HG02571 (cell line): ENCODE measurements around the gene DPYD.

Source experiments
- ATAC-seq: cut with Tn5 transposase; IDR thresholded peaks from one replicate; pipeline ENCODE4 v1.9.1; 2021; ENCODE audit warnings: mild to moderate bottlenecking, moderate library complexity; ENCODE audit not compliant: unreplicated experiment

Gene DPYD

DNA sequence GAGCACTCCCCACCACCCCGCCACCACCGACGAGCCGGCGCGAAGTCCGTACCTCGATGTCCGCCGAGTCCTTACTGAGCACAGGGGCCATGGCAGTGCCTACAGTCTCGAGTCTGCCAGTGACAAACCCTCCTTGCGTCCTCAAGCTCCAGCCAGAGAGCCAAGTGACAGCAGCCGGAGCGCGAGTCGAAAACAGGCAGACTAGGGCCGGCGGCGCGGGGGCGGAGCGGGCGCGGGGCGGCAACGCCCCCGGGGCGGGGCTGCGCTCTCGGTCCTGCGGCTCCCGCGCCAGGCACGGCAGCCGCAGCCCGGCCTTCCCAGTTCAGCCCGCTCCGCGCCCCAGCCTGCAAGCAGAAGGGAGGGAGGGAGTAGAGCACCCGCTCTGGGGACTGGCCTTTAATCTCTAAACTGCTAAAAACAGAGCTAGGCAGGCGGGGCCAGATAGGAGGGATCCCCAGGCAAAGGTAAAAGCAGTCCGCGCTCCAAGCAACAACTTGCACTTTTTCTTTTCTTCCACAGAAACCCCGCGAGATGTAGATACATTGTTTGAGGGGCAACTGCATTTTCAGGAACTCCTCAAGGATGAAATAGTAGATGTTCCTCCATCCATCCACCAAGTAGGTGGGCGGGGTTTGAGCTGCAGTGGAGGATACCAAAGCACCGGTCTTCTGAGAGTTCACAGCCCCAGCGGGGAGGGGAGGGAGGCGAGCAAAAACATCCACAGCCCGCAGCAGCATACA lies at the start of gene DPYD:
Gene DPYD, minus strand, starts transcription at position 203 of the 740 bp plus-strand sequence. Its CDS starts 112 bp downstream, at position 91.
- peak; percentile 88 for ATAC-seq

- no peak for ATAC-seq
Measured at GRCh38 chr1:97960470-97960869, 39.6 kb upstream of the DPYD start.

- ATAC-seq = no peak
Measured at GRCh38 chr1:97947695-97948094, 26.9 kb upstream of the DPYD start.

- ATAC-seq = no peak
Measured at GRCh38 chr1:97943354-97943753, 22.5 kb upstream of the DPYD start.

GRCh38 chr1:97942161-97943123 lies 21.6 kb upstream of the DPYD start:
- no peak for ATAC-seq

- no peak for ATAC-seq
Measured at GRCh38 chr1:97938285-97938642, 17.4 kb upstream of the DPYD start.

DNA sequence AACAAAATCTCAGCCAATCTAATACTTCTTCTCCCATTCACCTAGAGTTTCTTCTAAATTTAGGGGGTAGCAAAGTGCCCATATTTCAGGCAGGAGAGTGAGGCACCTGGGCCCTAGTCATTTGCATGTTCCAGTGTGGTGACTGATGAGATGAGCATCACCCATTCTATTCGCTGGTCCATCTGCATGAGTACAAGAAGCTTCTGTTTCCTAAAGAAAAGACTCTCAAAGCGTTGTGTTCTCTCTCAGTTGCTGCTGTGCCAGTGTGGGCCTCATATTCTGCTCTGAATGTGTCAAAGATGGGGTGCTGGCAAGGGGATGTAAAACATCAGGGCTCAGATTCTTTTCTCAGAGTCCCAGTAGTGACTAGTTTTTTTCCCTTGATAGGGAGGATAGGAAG lies 16.1 kb upstream of the DPYD start:
- no peak for ATAC-seq

DNA sequence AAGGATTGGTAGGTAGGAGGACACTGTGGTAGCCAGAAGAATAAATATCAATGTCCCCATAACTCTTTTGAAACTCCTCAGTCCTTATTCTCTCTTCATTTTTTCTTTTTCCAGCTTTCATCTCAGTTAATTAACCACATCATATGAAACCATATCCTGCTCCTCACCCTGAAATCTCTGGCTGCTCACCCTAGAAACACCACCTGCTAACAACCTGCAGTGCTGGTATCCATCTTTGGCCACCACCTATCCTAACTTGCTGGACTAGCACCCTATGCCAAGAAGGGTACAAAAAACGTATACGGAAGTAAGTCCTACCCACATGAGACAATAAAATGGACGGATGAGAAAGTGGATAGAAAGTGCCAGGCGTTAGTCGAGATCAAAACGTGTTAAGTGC lies 13.7 kb upstream of the DPYD start:
- no peak for ATAC-seq

DNA sequence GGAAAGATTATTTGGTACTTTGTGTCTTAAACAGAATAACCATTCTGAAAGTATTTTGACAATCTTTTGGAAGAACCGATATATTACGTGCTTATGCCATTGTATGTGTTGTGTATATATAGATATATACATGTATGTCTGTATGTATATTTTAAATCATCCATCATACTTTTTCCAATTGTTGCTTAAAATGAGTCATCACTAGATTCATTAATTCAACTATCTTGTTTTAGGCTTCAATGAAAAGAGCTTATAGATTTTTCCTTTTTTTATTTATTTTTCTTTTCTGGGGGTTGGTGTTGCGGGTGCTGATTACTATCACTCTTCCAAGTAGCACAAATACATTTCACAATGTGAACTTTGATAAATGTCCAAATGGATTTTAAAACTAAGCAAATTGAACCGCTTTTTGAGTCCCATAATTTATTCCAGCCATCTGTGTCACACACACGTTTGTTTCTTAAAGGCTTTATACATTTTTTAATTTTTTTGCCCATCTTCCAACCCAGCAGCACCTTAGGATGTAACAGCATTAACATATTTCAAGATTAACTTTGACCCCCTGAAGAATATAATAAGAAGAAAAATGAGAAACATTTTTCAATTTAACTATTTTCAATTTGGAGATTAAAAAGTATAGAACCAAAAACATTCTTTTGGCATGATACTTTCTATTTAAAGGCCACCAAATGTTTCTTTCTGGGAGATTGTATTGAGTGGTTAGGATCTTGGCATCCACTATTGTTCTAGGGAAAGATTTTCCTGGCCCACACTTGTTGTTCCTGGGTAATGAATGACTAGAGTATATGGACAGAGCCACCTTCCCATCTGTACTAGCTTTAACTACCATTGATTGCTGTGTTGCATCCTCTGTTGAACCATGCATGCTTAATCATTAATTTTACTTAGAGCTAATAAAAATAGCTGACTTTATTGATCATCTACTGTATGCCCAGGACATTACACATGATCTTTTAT lies 9.3 kb upstream of the DPYD start:
- no peak for ATAC-seq

GRCh38 chr1:97926017-97926708 lies 5.3 kb upstream of the DPYD start:
- ATAC-seq = no peak

DNA sequence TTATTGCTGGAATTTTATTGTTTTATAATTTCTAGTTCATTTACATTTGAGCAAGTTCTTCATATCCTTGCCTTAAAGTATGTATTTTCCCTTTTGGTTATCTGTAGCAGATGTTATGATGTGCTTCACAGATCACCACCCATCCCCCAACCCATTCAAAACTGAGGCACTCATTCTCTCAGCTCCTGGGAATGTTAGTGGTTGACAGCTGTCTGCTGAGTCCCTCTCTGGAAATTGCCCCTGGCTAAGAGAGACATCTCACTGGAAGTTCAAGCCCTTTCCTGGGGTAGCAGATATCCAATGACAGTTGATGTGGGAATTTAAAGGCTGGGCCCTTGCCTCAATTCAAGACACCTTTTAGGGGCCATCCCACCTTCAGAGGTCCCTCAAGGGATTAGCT lies 4.3 kb upstream of the DPYD start:
- ATAC-seq = no peak

DNA sequence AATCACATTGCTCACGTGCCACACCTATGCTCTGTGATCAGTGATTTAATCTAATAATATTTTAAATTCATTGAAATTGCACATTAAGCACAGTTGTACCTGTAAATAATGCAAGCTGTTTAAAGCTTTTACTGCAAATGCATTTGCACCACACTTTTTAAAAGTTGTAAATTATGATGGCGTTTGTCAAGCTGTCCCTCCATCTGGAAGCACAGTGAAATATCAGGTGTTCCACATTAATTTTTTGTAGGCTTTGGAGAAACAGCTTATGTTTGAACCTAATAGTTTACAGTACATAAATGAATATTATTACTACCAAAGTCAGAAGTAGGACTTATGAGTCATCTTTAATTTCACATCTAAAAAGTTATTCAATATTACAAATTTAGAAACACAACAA lies 3.0 kb upstream of the DPYD start:
- ATAC-seq = no peak

GRCh38 chr1:97920276-97920831 lies 480 bp downstream of the DPYD start:
- peak; percentile 32 for ATAC-seq

- no peak for ATAC-seq
Measured at GRCh38 chr1:97919585-97920261, 1.1 kb downstream of the DPYD start.

GRCh38 chr1:97918961-97919360 lies 1.9 kb downstream of the DPYD start:
- no peak for ATAC-seq

DNA sequence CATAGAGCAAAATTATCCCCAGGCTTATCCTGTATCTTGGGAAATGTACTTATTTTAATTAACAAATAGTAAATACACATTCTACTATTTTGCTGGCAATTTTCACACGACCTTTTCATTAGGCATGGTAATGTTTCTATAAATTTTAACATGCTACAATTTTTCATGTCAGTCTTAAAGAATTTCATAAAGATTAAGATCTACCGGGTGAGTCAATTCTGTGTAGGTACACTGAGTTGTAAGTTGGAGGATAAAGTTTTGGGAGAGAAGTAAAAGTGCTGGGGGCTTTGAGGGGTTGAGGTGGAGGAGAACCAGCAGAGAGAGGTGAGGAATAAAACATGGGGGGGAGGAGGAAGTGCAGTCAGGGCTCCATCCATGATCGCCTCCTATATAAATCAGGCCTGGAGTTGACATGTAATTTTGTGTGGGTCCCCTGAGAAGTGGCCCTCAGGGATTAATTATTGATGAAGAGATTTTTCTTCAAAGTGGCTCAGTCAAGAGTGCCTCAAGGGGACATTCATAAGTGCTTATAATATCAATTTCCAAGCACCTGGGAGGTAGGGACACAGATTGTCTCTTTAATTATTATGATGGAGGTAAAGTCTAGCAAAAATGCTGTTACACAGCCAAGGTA lies 7.2 kb downstream of the DPYD start:
- ATAC-seq = no peak

DNA sequence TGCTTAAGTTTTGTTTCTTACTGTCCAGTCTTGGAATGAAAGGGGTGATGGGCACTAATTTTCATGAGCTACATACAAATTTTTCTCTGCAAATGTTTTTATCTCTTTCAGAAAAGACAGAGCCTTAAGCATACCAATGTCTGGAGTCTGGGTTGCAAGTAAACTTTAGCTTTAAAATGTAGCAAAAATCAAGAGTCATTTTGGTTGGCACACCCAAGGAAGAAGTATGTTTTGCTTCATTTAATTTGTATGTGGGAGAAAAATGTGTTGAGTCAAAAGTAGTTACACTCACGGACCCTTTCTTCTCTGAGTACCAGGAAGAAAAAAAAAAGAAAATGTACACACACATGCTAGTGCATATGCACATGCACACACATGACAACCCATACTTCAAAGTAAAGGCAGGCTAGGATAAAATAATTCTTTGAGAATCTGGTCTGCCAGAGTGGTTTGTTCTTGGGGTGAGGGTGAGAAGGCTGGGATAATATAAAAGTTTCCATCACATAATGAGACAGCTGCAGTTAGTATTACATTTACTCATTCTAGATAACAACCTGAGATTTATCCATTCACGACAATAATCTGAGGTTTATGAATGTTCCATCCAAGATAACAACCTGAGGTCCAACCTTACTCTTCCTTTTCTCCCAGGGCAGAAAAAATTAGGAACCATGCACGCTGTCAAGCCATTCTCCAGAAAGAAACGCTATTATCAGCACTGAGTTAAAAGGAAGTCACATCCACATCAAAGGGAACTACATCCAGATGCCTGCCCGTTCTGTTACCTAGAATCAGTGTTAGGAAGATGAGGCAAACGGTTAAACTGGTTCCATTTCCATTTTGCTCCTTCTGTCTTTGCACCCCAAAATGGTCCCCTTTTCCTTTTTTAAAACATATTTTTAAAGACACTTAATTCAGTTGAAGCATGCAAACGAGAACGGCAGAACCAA lies 9.3 kb downstream of the DPYD start:
- no peak for ATAC-seq

- ATAC-seq = no peak
Measured at GRCh38 chr1:97909266-97909665, 11.6 kb downstream of the DPYD start.
